BLaER1 (cell line): ENCODE results near the gene ECHDC1.
A peak's percentile ranks its signal among the peaks of the same experiment; 100 is the strongest.
"Not testable (repeated sequence)": the region's sequence is repeated elsewhere in the genome, so short reads cannot be mapped to it uniquely, and the experiment has no call there.

Source experiments
- H3K27ac ChIP-seq: shearing (Covaris generic); formaldehyde crosslinking; 2 replicates; pipeline ENCODE4 v1.8.1; 2022
- H3K27me3 ChIP-seq: shearing (Covaris generic); formaldehyde crosslinking; 2 replicates; pipeline ENCODE4 v1.8.1; 2022
- H3K36me3 ChIP-seq: shearing (Covaris generic); formaldehyde crosslinking; 2 replicates; pipeline ENCODE4 v1.8.1; 2022
- H3K4me1 ChIP-seq: shearing (Covaris generic); formaldehyde crosslinking; 2 replicates; pipeline ENCODE4 v1.8.1; 2022
- H3K4me2 ChIP-seq: shearing (Covaris generic); formaldehyde crosslinking; 2 replicates; pipeline ENCODE4 v1.8.1; 2022
- H3K4me3 ChIP-seq: shearing (Covaris generic); formaldehyde crosslinking; 2 replicates; pipeline ENCODE4 v1.8.1; 2022
- H3K9ac ChIP-seq: shearing (Covaris generic); formaldehyde crosslinking; 2 replicates; pipeline ENCODE4 v1.8.1; 2022
- H3K9me3 ChIP-seq: shearing (Covaris generic); formaldehyde crosslinking; 2 replicates; pipeline ENCODE4 v1.8.1; 2022
- H4K20me1 ChIP-seq: shearing (Covaris generic); formaldehyde crosslinking; 2 replicates; pipeline ENCODE4 v1.8.1; 2022
- Cebpa-rat ChIP-seq: shearing (Covaris generic); IDR thresholded peaks from 2 replicates; pipeline ENCODE4 v1.8.1; 2022

Gene ECHDC1

GRCh38 chr6:127343809-127344659 lies 625 bp upstream of the ECHDC1 start:
- H3K27me3 ChIP-seq = no peaks in the 10 kb centered on the region
- peaks cover 36% of the 10 kb centered on the region for H3K4me1 ChIP-seq
- peak overlapping the region; percentile 78 for H3K4me3 ChIP-seq
- peak overlapping the region; percentile 96 for H3K27ac ChIP-seq
- H4K20me1 ChIP-seq = peaks cover 25% of the 10 kb centered on the region
- TF ChIP-seq Cebpa-rat = no peak
- H3K4me2 ChIP-seq = peak overlapping the region; percentile 88
- peaks cover 19% of the 10 kb centered on the region for H3K36me3 ChIP-seq
- peaks cover 9% of the 10 kb centered on the region for H3K9me3 ChIP-seq
- H3K9ac ChIP-seq = peak overlapping the region; percentile 94

GRCh38 chr6:127342296-127342945 lies 988 bp downstream of the ECHDC1 start:
- Histone ChIP-seq H3K9me3 (no peaks in the 10 kb centered on the region), H3K36me3 (peaks cover 13% of the 10 kb centered on the region; the same call in 1 of the 2 replicates), H3K4me1 (peaks cover 36% of the 10 kb centered on the region), H4K20me1 (peaks cover 40% of the 10 kb centered on the region), H3K4me3 (peak overlapping the region; percentile 78), H3K27ac (peak overlapping the region; percentile 96), H3K27me3 (no peaks in the 10 kb centered on the region), H3K4me2 (peak overlapping the region; percentile 88), H3K9ac (peak overlapping the region; percentile 94)
- no peak for TF ChIP-seq Cebpa-rat

GRCh38 chr6:127341471-127342202 lies 1.8 kb downstream of the ECHDC1 start:
- Histone ChIP-seq H3K27ac (peak overlapping the region; percentile 96; the same call in 1 of the 2 replicates), H3K4me2 (peak overlapping the region; percentile 88), H3K36me3 (peaks cover 12% of the 10 kb centered on the region; the same call in 1 of the 2 replicates), H3K4me3 (peak overlapping the region; percentile 78), H3K9me3 (no peaks in the 10 kb centered on the region), H4K20me1 (peaks cover 47% of the 10 kb centered on the region), H3K9ac (peak overlapping the region; percentile 94), H3K27me3 (no peaks in the 10 kb centered on the region), H3K4me1 (peaks cover 36% of the 10 kb centered on the region)
- no peak for TF ChIP-seq Cebpa-rat

- H4K20me1 ChIP-seq = peaks cover 62% of the 10 kb centered on the region
- peak overlapping the region; percentile 88 for H3K4me2 ChIP-seq
- no peak overlapping the region for H3K27ac ChIP-seq
- H3K27me3 ChIP-seq = no peaks in the 10 kb centered on the region
- peaks cover 36% of the 10 kb centered on the region for H3K4me1 ChIP-seq
- no peaks in the 10 kb centered on the region for H3K9me3 ChIP-seq
- peaks cover 4% of the 10 kb centered on the region; the same call in 1 of the 2 replicates for H3K36me3 ChIP-seq
- no peak overlapping the region for H3K4me3 ChIP-seq
- no peak overlapping the region for H3K9ac ChIP-seq
- no peak for TF ChIP-seq Cebpa-rat
Measured at GRCh38 chr6:127340171-127340570, 3.2 kb downstream of the ECHDC1 start.

GRCh38 chr6:127338936-127339335 lies 4.5 kb downstream of the ECHDC1 start:
- H3K9ac ChIP-seq = no peak overlapping the region
- no peak overlapping the region for H3K4me2 ChIP-seq
- peaks cover 40% of the 10 kb centered on the region for H3K4me1 ChIP-seq
- no peaks in the 10 kb centered on the region for H3K9me3 ChIP-seq
- H3K27me3 ChIP-seq = no peaks in the 10 kb centered on the region
- H3K36me3 ChIP-seq = peaks cover 4% of the 10 kb centered on the region; the same call in 1 of the 2 replicates
- peaks cover 73% of the 10 kb centered on the region for H4K20me1 ChIP-seq
- TF ChIP-seq Cebpa-rat = no peak
- H3K4me3 ChIP-seq = no peak overlapping the region
- no peak overlapping the region for H3K27ac ChIP-seq

GRCh38 chr6:127332383-127332961 lies 10.9 kb downstream of the ECHDC1 start:
- Histone ChIP-seq H3K27ac (no peak overlapping the region), H3K27me3 (no peaks in the 10 kb centered on the region), H3K9ac (no peak overlapping the region), H3K36me3 (peaks cover 40% of the 10 kb centered on the region), H3K4me2 (no peak overlapping the region), H4K20me1 (peaks cover 68% of the 10 kb centered on the region), H3K9me3 (no peaks in the 10 kb centered on the region), H3K4me3 (no peak overlapping the region), H3K4me1 (peaks cover 15% of the 10 kb centered on the region)
- TF ChIP-seq Cebpa-rat = no peak

- peaks cover 52% of the 10 kb centered on the region for H3K36me3 ChIP-seq
- H3K4me1 ChIP-seq = peaks cover 15% of the 10 kb centered on the region
- H3K4me3 ChIP-seq, H3K4me2 ChIP-seq, H3K27me3 ChIP-seq, H3K27ac ChIP-seq, H3K9me3 ChIP-seq, H3K9ac ChIP-seq: not testable (repeated sequence)
- peaks cover 56% of the 10 kb centered on the region for H4K20me1 ChIP-seq
Measured at GRCh38 chr6:127331256-127331655, 12.2 kb downstream of the ECHDC1 start.

- no peak overlapping the region for H3K9ac ChIP-seq
- H3K9me3 ChIP-seq = no peaks in the 10 kb centered on the region
- peaks cover 26% of the 10 kb centered on the region; the same call in 1 of the 2 replicates for H4K20me1 ChIP-seq
- H3K4me1 ChIP-seq = no peaks in the 10 kb centered on the region
- no peak for TF ChIP-seq Cebpa-rat
- H3K27ac ChIP-seq = no peak overlapping the region
- no peaks in the 10 kb centered on the region for H3K27me3 ChIP-seq
- H3K4me2 ChIP-seq = no peak overlapping the region
- peaks cover 77% of the 10 kb centered on the region for H3K36me3 ChIP-seq
- H3K4me3 ChIP-seq = no peak overlapping the region
Measured at GRCh38 chr6:127328043-127328609, 15.3 kb downstream of the ECHDC1 start.

- no peaks in the 10 kb centered on the region for H3K4me1 ChIP-seq
- no peak overlapping the region for H3K4me3 ChIP-seq
- H3K36me3 ChIP-seq = peaks cover 62% of the 10 kb centered on the region
- no peak overlapping the region for H3K9ac ChIP-seq
- H3K27me3 ChIP-seq = no peaks in the 10 kb centered on the region
- no peaks in the 10 kb centered on the region for H3K9me3 ChIP-seq
- TF ChIP-seq Cebpa-rat = no peak
- no peak overlapping the region for H3K4me2 ChIP-seq
- no peak overlapping the region for H3K27ac ChIP-seq
- H4K20me1 ChIP-seq = peaks cover 36% of the 10 kb centered on the region; the same call in 1 of the 2 replicates
Measured at GRCh38 chr6:127319686-127320085, 23.7 kb downstream of the ECHDC1 start.
